Suprapubic skin (tissue), 4 donors: ENCODE results near the gene CLK2.

ENCODE experiments used
- CTCF ChIP-seq, 2 donors: fragments of 200-600 bp in 1 of 2; fragments of 450-650 bp in 1 of 2; sonication (generic) in 1 of 2; IDR thresholded peaks; one replicate each; pipeline ENCODE4 v1.5.1; 2016 to 2019; ENCODE audit warnings: antibody characterized with exemption in 2 of 2, mild to moderate bottlenecking in 1 of 2, moderate library complexity in 1 of 2
- EP300 ChIP-seq: sonication (generic); formaldehyde crosslinking; IDR thresholded peaks from one replicate; pipeline ENCODE4 v1.6.1; 2017; ENCODE audit warnings: antibody characterized with exemption
- POLR2A ChIP-seq, 2 donors: fragments of 450-650 bp; IDR thresholded peaks; one replicate each; pipeline ENCODE4 v1.6.1; 2017; ENCODE audit warnings: antibody characterized with exemption in 2 of 2, mild to moderate bottlenecking in 2 of 2, moderate library complexity in 2 of 2
- POLR2AphosphoS5 ChIP-seq, 3 donors: sonication (generic); formaldehyde crosslinking; IDR thresholded peaks; one replicate each; pipeline ENCODE4 v1.6.1; 2017; ENCODE audit warnings: antibody characterized with exemption in 3 of 3

- no peak for TF ChIP-seq POLR2AphosphoS5 (IDR thresholded peaks at IDR 0.05)
- TF ChIP-seq CTCF (IDR thresholded peaks at IDR 0.05), result no peak
- TF ChIP-seq POLR2A (IDR thresholded peaks at IDR 0.05), result no peak
- no peak for TF ChIP-seq EP300
Observed at GRCh38 chr1:155295183-155295941, 22.1 kb upstream of the CLK2 start.
